H1 (cell line): ENCODE data around the gene SERPINB1. TPM values are rescaled to one million over a fixed set of nuclear protein-coding genes. Genes with fewer than 3 reads are reported as not detected.
A peak's percentile ranks its signal among the peaks of the same experiment; 100 is the strongest.

Experiments
- CTCF ChIA-PET: fragments of 300-600 bp; sonication (Branson Sonifier 250); formaldehyde crosslinking; loops from one replicate; lab custom pipeline; 2021; ENCODE audit not compliant: partially characterized antibody; lab: Charles Lee
- POLR2A ChIA-PET: fragments of 300-600 bp; sonication (Branson Sonifier 250); formaldehyde crosslinking; loops from one replicate; lab custom pipeline; 2021; ENCODE audit warnings: inconsistent platforms; ENCODE audit not compliant: partially characterized antibody; lab: Charles Lee
- DNase-seq, 2 experiments: peaks; one replicate each; pipeline versions ENCODE4 v3.0.0 to v3.0.0-alpha.2; 2010 to 2022; ENCODE audit warnings: low spot score in 2 of 2, low read depth in 1 of 2, mixed read lengths in 1 of 2
- FAIRE-seq: peaks from 2 replicates; lab custom pipeline; 2011; peaks lifted over from hg19 to GRCh38; lab: Jason Lieb, UNC
- H2AFZ ChIP-seq: 2 replicates; pipeline ENCODE4 v1.8.1; 2012; ENCODE audit warnings: low read length, inconsistent platforms
- H2AK5ac ChIP-seq: 2 replicates; pipeline ENCODE4 v1.6.1; 2013; ENCODE audit warnings: low read depth, low read length
- H2BK120ac ChIP-seq: replicated peaks from 2 replicates; pipeline ENCODE3; 2013; ENCODE audit warnings: low read depth, low read length, inconsistent platforms
- H2BK12ac ChIP-seq: 2 replicates; pipeline ENCODE4 v1.6.1; 2013; ENCODE audit warnings: low read depth, low read length
- H2BK15ac ChIP-seq: 2 replicates; pipeline ENCODE4 v1.6.1; 2013; ENCODE audit warnings: low read length
- H2BK20ac ChIP-seq: 2 replicates; pipeline ENCODE4 v1.6.1; 2013; ENCODE audit warnings: low read length
- H2BK5ac ChIP-seq: 2 replicates; pipeline ENCODE4 v1.6.1; 2013; ENCODE audit warnings: low read depth, low read length
- H3K14ac ChIP-seq: 2 replicates; pipeline ENCODE4 v1.6.1; 2013; ENCODE audit warnings: inconsistent platforms; ENCODE audit not compliant: insufficient read length
- H3K18ac ChIP-seq: 2 replicates; pipeline ENCODE4 v1.6.1; 2013; ENCODE audit warnings: low read length; ENCODE audit errors: extremely low read depth
- H3K23ac ChIP-seq: 2 replicates; pipeline ENCODE4 v1.6.1; 2013; ENCODE audit warnings: inconsistent platforms; ENCODE audit not compliant: insufficient read length
- H3K23me2 ChIP-seq: 2 replicates; pipeline ENCODE4 v1.6.1; 2013; ENCODE audit warnings: low read depth, low read length
- H3K27ac ChIP-seq: 2 replicates; pipeline ENCODE4 v1.6.1; 2011; ENCODE audit warnings: low read depth, low read length, inconsistent platforms
- H3K27me3 ChIP-seq, 4 experiments: replicated peaks in 1 of 4; 1 replicate in 1 of 4; 2 replicates in 3 of 4; pipeline versions ENCODE4 v1.6.1 to v1.8.1; 2011 to 2013; ENCODE audit warnings: low read length in 3 of 4, mild to moderate bottlenecking in 3 of 4, inconsistent platforms in 2 of 4, mixed read lengths in 2 of 4, moderate library complexity in 1 of 4; ENCODE audit not compliant: control insufficient read depth in 3 of 4, insufficient read depth in 3 of 4; ENCODE audit errors: extremely low read depth in 1 of 4
- H3K36me3 ChIP-seq, 4 experiments: 2 replicates each; pipeline versions ENCODE4 v1.6.1 to v1.8.1; 2011 to 2013; ENCODE audit warnings: mild to moderate bottlenecking in 4 of 4, low read length in 3 of 4, moderate library complexity in 2 of 4, control low read depth in 1 of 4, inconsistent platforms in 1 of 4; ENCODE audit not compliant: insufficient read depth in 4 of 4, control insufficient read depth in 2 of 4
- H3K4ac ChIP-seq: replicated peaks from 2 replicates; pipeline ENCODE3; 2013; ENCODE audit warnings: low read length, low read depth, mixed read lengths, inconsistent platforms; ENCODE audit not compliant: insufficient read length
- H3K4me1 ChIP-seq, 4 experiments: replicated peaks in 1 of 4; 1 replicate in 1 of 4; 2 replicates in 3 of 4; pipeline versions ENCODE4 v1.6.1 to v1.8.1; 2011 to 2013; ENCODE audit warnings: low read length in 3 of 4, inconsistent platforms in 2 of 4, mixed read lengths in 1 of 4; ENCODE audit not compliant: insufficient read depth in 4 of 4, control insufficient read depth in 3 of 4
- H3K4me2 ChIP-seq, 2 experiments: 2 replicates each; pipeline versions ENCODE4 v1.6.1 to v1.8.1; 2011 to 2013; ENCODE audit warnings: low read depth in 2 of 2, low read length in 2 of 2, control low read depth in 1 of 2, inconsistent platforms in 1 of 2, mild to moderate bottlenecking in 1 of 2; ENCODE audit not compliant: insufficient read depth in 1 of 2
- H3K4me3 ChIP-seq, 4 experiments: fragments of 200-600, 300-600 bp in 1 of 4; sonication (generic), shearing (Covaris generic), sonication (Bioruptor Twin) in 1 of 4; 2 replicates each; pipeline versions ENCODE4 v1.5.1 to v1.8.1; 2011 to 2016; ENCODE audit warnings: low read length in 4 of 4, low read depth in 3 of 4, control low read depth in 2 of 4, inconsistent platforms in 2 of 4, mild to moderate bottlenecking in 2 of 4, mixed read lengths in 1 of 4, moderate library complexity in 1 of 4; ENCODE audit not compliant: insufficient read depth in 2 of 4; ENCODE audit errors: extremely low read depth in 1 of 4
- H3K56ac ChIP-seq: replicated peaks from 2 replicates; pipeline ENCODE3; 2013; ENCODE audit warnings: low read depth, mild to moderate bottlenecking, mixed read lengths, low read length, inconsistent platforms; ENCODE audit not compliant: insufficient read length
- H3K79me1 ChIP-seq: 2 replicates; pipeline ENCODE4 v1.6.1; 2013; ENCODE audit warnings: low read depth, low read length, control low read depth
- H3K79me2 ChIP-seq, 2 experiments: 2 replicates each; pipeline versions ENCODE4 v1.6.1 to v1.8.1; 2012 to 2013; ENCODE audit warnings: low read length in 2 of 2, mild to moderate bottlenecking in 2 of 2, inconsistent platforms in 1 of 2; ENCODE audit not compliant: insufficient read depth in 2 of 2, control insufficient read depth in 1 of 2
- H3K9ac ChIP-seq, 4 experiments: replicated peaks in 1 of 4; 1 replicate in 1 of 4; 2 replicates in 3 of 4; pipeline versions ENCODE4 v1.6.1 to v1.8.1; 2011 to 2013; ENCODE audit warnings: low read depth in 3 of 4, low read length in 3 of 4, control low read depth in 2 of 4, mild to moderate bottlenecking in 2 of 4, moderate library complexity in 2 of 4, inconsistent platforms in 1 of 4; ENCODE audit errors: extremely low read depth in 1 of 4
- H3K9me3 ChIP-seq, 2 experiments: 2 replicates each; pipeline versions ENCODE4 v1.6.1 to v1.8.1; 2012 to 2013; ENCODE audit warnings: mild to moderate bottlenecking in 2 of 2, moderate library complexity in 2 of 2, control low read depth in 1 of 2, inconsistent platforms in 1 of 2, low read depth in 1 of 2, low read length in 1 of 2, mixed read lengths in 1 of 2; ENCODE audit not compliant: insufficient read depth in 2 of 2
- H4K20me1 ChIP-seq, 2 experiments: replicated peaks in 1 of 2; 2 replicates each; pipeline versions ENCODE3 to v1.8.1; 2011 to 2013; ENCODE audit warnings: inconsistent platforms in 2 of 2, low read length in 2 of 2, mild to moderate bottlenecking in 1 of 2; ENCODE audit not compliant: insufficient read depth in 2 of 2, control insufficient read depth in 1 of 2
- H4K5ac ChIP-seq: 2 replicates; pipeline ENCODE4 v1.6.1; 2013; ENCODE audit warnings: low read length, low read depth, mixed read lengths, inconsistent platforms; ENCODE audit not compliant: insufficient read length
- H4K8ac ChIP-seq: 2 replicates; pipeline ENCODE4 v1.8.0; 2013; ENCODE audit warnings: mild to moderate bottlenecking, moderate library complexity, low read length, inconsistent platforms; ENCODE audit not compliant: insufficient read depth; ENCODE audit errors: extremely low read depth
- H4K91ac ChIP-seq: replicated peaks from 2 replicates; pipeline ENCODE3; 2013; ENCODE audit warnings: low read length, mixed read lengths, inconsistent platforms; ENCODE audit not compliant: insufficient read length
- CHD1 ChIP-seq: IDR thresholded peaks from 2 replicates; pipeline ENCODE4 v1.6.1; 2012; ENCODE audit warnings: low read depth, low read length, improper control_type of control experiment
- WGBS, 2 experiments: shearing (Covaris generic) in 1 of 2; methylation state at CpG; one replicate each; pipeline versions ENCODE4 v1.1.6 to v1.1.7; 2013 to 2015; ENCODE audit warnings: low lambda C conversion rate in 2 of 2, mixed read lengths in 2 of 2, inconsistent platforms in 1 of 2, low coverage in 1 of 2, missing lambda C conversion rate in 1 of 2; ENCODE audit not compliant: insufficient replicate concordance in 2 of 2, insufficient coverage in 1 of 2, insufficient read length in 1 of 2; ENCODE audit errors: extremely low coverage in 1 of 2, missing lambda C conversion rate in 1 of 2; 5-methylcytosine and 5-hydroxymethylcytosine counted together
- polyA plus RNA-seq, 7 experiments: library from polyadenylated mRNA; depleted of rRNA in 3 of 7; stranded (reverse) in 5 of 7; unstranded in 2 of 7; fragments of >200 nt in 5 of 7; fragments of 200-250 nt in 2 of 7; gene quantifications; 1 replicate in 5 of 7; 2 replicates in 1 of 7; 4 replicates in 1 of 7; pipeline versions ENCODE4 v1.2.1 to v1.2.3, GENCODE V29; 2011 to 2013; ENCODE audit warnings: missing spikeins in 2 of 7, mixed read lengths in 2 of 7
- total RNA-seq: library from RNA; stranded (reverse); fragmentation: NEBNext Ultra II Directional; extraction: Animal tissue kit (Norgen Biotek cat#: 25700); gene quantifications from 2 replicates; pipeline ENCODE4 v1.2.1, GENCODE V29; 2021

The SERPINB1 gene
- total and polyA plus RNA-seq, 2 of the 8 experiments (the other 6 are each of a cell fraction or from before 2014, with no cell fraction given) = 8.1 to 17.3 TPM

DNA sequence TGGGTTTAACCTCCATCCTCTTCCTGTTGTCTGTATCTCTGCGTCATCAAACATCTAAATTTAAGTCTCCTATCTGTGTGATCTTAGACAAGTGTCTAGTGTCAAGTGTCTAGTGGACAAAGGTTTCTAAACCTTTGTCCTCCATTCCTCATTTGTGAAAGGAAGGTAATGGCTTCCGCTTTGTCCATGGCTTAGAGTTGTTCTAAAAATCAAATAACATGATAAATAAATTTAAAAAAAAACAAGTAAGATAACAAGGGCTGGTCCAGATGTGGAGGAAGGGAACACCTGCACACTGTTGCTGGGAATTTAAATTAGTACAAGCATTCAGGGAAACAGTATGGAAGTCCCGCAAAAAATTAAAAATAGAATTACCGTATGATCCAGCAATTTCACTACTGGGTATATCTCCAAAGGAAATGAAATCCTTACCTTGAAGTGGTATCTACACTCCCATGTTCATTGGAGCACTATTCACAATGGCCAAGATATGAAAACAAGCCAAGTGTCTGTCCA, 17.6 kb upstream of the SERPINB1 start:
- no peak overlapping the region; the same call in 1 of the 2 replicates for H2BK15ac ChIP-seq
- DNase-seq = no peak
- 89% methylated on average over 4 of the region's 4 CpGs; no CpG with 5 or more reads in 1 of the 2 experiments for WGBS, 2 experiments
- no peak overlapping the region for H3K4me3 ChIP-seq
- FAIRE-seq = no peak
- H4K20me1 ChIP-seq = no peaks in the 10 kb centered on the region
- H2BK120ac ChIP-seq = no peak overlapping the region
- no peaks in the 10 kb centered on the region for H3K79me1 ChIP-seq
- H3K27me3 ChIP-seq = no peaks in the 10 kb centered on the region
- no peak overlapping the region for H2AK5ac ChIP-seq
- H3K4me2 ChIP-seq = no peak overlapping the region
- H4K5ac ChIP-seq = no peak overlapping the region
- peak overlapping the region; percentile 87; the same call in 1 of the 2 replicates for H2BK20ac ChIP-seq
- no peak overlapping the region for H3K56ac ChIP-seq
- ChIA-PET POLR2A (interaction anchor here (1.1 kb wide), 1 partner anchor 10 kb away, joined by 3 read pairs; no protein-coding TSS in a partner anchor), CTCF (interaction anchor here (1.2 kb wide), 1 partner anchor 10 kb away, joined by 4 read pairs; no protein-coding TSS in a partner anchor)
- H4K8ac ChIP-seq = no peak overlapping the region
- H3K4ac ChIP-seq = peak overlapping the region; percentile 44
- H3K9me3 ChIP-seq = no peaks in the 10 kb centered on the region
- no peak overlapping the region; the same call in 1 of the 2 replicates for H3K18ac ChIP-seq
- H4K91ac ChIP-seq = peak overlapping the region; percentile 75
- no peak overlapping the region for H3K14ac ChIP-seq
- TF ChIP-seq CHD1 = no peak
- TF ChIP-seq, all 59 proteins: peak for 0
- peaks cover 2% of the 10 kb centered on the region; the same call in 1 of the 2 replicates for H3K23me2 ChIP-seq
- peaks cover 0 to 12% (median 8%) of the 10 kb centered on the region in 4 experiments; a peak in 4 of 7 replicates for H3K4me1 ChIP-seq
- no peaks in the 10 kb centered on the region for H3K36me3 ChIP-seq
- H2BK5ac ChIP-seq = peak overlapping the region; percentile 63; the same call in 1 of the 2 replicates
- H2BK12ac ChIP-seq = peak overlapping the region; percentile 18; the same call in 1 of the 2 replicates
- H3K27ac ChIP-seq = no peak overlapping the region
- no peak overlapping the region for H3K9ac ChIP-seq
- H2AFZ ChIP-seq = no peak overlapping the region
- no peak overlapping the region for H3K23ac ChIP-seq
- no peaks in the 10 kb centered on the region for H3K79me2 ChIP-seq
